ENCODE results near the gene TMOD4.
"Not testable (repeated sequence)": the region's sequence is repeated elsewhere in the genome, so short reads cannot be mapped to it uniquely, and the experiment has no call there.

Gene TMOD4

DNA sequence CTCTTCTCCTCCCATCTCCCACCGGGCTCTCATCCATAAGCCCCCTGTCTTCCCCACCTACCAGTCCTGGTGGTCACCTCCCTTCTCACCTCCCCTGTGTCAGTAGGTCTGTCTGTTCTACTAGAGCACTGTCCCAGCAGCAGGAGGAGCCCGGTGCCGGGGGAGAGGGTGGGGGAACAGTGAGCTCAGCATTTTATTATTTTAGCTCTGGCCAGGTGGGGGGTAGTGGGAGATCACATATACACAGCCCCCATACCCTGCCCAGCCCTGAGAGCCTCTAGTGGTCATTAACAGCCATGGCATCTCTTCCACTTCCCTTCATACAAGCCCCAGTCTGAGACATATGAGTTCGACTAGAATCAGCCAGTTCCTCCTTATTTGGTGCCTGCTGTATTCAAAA, at the start of gene TMOD4:
TMOD4 (minus strand) TSS at position 119 of the 400 bp plus-strand sequence. CDS start 1,106 bp downstream, outside the sequence.
- DNase-seq (ENCODE audit: low read depth in 1 of 2, low spot score in 1 of 2): no peak

DNA sequence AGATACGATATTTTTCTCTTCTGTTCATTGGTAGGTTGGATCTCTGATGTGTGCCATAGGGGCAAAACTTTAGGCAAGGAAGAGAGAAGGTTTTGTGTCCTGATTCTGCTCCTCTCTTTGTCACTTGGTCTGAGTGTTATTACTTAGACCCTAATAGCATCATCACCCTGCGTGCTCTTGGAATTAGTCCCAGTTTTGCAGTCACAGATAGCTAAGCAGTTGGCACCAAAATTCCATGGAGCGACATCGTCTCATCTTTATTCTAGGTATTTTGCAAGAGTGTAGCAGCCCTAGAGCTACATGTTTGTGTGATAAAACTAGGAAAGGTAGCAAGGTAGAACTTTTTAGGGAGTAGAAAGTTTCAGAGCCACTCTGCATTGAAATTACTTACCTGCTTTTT, 46.3 kb upstream of the TMOD4 start:
- DNase-seq (ENCODE audit: low read depth in 1 of 2, low spot score in 1 of 2): no peak

DNA sequence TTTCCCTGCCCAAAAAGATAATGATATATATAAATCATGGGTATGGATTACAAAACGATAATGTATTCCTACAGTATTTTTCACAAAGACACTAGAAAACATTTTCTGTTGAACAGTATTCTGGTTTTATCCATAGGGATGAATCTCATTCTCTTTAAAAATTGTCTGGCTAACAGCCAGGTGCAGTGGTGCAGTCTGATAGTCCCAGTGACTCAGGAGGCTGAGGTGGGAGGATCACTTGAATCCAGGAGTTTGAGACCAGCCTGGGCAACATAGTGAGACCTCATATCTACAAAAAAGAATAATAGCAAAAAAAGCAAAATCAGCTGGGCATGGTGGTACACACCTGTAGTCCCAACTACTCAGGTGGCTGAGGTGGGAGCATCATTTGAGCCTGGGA, 45.8 kb upstream of the TMOD4 start:
- no peak for DNase-seq (ENCODE audit: low read depth in 1 of 2, low spot score in 1 of 2)

DNA sequence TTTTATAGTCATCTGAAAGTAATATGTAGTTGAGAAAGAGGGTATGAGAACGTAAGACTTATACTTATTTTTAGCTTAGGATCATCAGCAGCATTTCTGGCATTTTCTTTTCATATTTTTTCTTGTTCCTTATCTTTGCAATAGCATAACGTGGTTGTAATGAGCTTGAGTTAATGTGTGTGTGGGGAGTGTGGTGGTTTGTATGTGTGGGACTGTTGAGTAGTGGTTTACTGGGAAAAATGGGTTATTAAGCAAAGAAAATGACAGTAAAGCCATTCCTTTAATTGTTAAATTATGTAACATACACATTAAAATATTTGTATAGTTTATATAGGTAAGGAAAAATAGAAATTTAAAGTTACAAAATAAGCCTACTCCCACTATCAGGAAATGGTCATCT, 37.8 kb upstream of the TMOD4 start:
- no peak for DNase-seq (ENCODE audit: low read depth in 1 of 2, low spot score in 1 of 2)

DNA sequence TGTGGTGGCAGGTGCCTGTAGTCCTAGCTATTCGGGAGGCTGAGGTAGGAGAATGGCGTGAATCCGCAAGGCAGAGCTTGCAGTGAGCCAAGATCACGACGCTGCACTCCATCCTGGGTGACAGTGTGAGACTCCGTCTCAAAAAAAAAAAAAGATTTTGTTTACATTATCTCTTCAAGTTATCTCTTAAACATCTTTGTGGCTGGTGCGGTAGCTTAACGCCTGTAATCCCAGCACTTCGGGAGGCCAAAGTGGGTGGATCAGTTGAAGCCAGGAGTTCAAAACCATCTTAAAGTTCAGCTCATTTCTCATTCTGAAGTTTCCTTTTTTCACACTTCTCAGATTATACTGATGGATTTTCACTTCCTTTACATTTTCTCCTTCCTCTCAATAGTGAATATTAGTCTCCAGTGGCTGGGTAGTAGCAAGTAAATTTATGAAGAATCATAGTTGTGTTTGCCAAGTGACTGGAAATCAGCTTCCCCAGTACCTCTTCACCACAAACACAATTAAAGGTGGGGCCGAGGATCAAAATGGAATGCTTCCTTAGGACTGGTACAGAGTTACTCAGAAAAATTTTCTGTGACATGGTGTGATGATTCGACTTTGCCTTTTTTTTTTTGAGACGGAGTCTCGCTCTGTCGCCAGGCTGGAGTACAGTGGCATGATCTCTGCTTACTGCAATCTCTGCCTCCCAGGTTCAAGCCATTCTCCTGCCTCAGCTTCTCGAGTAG, 36.4 kb upstream of the TMOD4 start:
- DNase-seq (ENCODE audit: low read depth in 1 of 2, low spot score in 1 of 2): no peak

DNA sequence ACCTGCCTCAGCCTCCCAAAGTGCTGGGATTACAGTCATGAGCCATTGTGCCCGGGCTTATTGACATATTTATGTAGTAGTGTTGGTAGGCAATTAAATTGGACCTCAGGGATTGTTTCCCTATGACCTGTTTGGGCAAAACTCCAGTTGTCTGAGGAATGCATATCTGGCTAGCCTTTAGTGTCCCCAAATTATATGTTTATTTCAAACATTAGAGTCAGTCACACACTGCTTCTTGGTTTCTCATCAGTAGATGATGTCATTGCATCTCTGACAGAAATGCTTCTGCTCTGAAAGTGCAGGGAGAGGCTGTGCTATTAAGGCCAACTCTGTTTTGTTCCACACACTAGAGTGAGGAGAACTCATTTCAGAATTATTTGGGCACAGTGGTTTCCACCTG, 35.0 kb upstream of the TMOD4 start:
- DNase-seq (ENCODE audit: low read depth in 1 of 2, low spot score in 1 of 2): no peak

DNA sequence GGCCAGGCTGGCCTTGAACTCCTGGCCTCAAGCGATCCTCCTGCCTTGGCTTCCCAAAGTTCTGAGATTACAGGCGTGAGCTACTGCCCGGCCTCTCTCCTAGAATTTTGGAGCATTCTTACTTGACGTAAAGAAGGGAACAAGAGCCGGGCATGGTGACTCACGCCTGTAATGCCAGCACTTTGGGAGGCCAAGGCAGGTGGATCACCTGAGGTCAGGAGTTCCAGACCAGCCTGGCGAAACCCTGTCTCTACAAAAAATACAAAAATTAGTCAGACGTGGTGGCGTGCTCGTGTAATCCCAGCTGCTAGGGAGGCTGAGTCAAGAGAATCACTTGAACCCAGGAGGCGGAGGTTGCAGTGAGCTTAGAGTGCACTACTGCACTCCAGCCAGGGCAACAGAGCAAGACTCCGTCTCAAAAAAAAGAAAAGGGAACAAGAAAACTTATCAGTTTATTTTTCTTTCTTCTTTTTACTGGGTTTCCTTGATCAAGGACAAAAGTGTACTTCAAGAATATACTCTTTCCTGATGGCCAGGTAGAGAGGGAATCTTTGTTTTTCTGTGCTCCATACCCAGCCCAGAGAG, 29.7 kb upstream of the TMOD4 start:
- not testable (repeated sequence) for DNase-seq (ENCODE audit: low read depth in 1 of 2, low spot score in 1 of 2)

DNA sequence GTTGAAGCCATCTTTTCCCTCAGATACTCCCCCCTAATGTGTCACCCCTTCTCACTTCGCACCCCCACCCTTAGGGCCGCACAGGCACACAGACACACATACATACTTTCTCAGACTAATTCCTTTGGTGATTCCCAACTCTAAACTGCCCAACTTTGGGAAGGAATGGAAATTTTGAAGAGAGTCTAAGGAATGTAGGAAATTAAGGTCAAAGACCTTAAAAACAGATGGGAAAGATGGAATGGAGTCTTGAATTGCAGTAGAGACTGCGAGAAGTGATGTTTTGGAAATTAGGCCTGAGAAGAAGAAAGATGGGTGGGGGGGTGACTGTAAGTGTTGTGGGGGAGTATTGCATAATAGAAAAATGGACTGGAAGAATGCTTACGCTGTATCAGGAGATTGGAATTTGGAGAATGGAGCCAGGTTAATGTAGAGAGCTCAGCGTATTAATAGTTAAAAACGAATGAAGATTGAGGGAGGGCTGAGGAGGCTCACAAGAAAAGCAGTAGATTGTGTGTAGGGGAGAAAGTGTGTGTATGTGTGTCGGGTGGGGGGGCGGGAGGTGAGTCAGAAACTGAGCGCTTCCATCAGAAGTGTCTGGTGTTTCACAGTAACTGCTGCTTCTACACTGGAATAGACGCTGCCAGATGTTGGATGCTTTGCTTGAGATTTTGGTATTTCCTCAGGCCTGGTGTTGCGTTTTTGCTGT, 24.2 kb upstream of the TMOD4 start:
- DNase-seq (ENCODE audit: low read depth in 1 of 2, low spot score in 1 of 2): no peak

DNA sequence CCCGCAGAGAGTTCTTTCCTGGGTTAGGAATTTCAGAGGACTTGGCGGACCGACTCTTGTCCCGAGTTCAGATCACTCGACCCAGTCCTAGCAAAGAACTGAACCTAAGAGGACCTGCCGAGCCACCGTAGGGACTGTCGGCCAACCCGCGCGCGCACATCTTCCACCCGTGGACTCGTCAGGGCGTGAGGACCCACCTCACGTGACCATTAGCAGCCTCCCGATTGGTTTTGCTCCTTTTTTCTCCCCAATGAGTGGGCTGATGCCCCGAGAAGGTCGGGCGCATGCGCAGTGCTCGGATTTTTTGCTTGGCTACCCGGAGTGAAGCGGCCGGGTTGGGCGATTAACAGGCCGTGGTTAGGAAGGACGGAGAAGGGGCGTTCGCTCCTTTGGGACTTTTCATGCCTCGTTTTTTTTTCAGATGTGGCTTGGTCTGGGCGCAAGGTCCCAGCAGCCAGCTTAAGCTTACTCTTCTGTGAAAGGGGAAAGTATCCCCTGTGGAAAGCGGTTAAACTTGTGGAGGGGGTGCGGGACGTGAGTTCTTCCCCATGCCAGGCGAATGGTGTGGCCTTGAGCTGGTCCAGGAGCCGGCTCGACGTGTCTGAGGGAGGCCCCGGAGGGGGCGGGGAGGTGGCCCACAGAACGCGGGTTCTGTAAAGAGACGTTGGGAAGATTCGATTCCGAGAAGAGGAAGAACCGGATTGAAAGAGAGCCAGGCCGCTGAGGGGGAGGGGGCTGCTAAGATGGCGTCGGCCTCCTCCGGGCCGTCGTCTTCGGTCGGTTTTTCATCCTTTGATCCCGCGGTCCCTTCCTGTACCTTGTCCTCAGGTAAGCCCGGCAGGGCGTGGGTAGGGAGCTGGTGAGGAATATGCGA, 22.7 kb upstream of the TMOD4 start, which contains the start of gene PIP5K1A:
PIP5K1A (plus strand) TSS at position 299 of the 874 bp plus-strand sequence; CDS start at position 744, 445 bp downstream.
- DNase-seq (ENCODE audit: low read depth in 1 of 2, low spot score in 1 of 2): peak; percentile 97

DNA sequence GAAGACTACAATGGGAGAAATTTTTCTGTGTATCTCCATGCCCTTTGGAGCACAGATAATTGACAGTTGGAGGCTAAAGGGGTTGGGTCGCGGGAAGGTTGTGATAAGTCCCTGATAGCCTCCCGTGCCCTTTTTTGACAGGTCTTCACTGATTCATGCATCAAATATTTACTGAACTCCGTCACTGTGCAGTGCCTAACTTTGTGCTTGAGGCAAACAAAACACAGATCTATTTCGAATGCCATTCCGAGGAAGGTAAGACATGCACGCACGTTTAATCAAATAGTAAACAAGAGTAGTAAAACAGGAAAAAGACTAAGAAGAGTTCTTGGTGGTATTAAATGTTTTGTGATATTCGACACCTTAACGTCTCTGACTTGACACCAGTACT, 22.1 kb upstream of the TMOD4 start:
- no peak for DNase-seq (ENCODE audit: low read depth in 1 of 2, low spot score in 1 of 2)

DNA sequence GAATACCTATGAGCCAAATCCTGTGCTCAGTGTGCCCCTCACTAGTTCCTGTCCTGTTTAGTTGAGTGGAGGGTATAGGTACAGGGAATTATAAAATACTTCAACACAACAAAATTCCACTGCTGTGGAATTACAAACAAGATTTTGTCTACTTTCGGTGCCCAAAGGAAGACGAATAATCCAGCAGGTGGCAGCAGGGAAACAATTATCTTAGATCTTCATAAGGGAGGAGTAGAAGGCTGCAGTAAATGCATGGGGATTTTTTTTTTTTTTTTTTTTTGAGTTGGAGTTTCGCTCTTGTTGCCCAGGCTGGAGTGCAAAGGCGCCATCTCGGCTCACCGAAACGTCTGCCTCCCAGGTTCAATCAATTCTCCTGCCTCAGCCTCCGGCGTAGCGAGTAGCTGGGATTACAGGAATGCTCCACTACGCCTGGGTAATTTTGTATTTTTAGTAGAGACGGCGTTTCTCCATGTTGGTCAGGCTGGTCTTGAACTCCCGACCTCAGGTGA, 20.6 kb upstream of the TMOD4 start:
- no peak for DNase-seq (ENCODE audit: low read depth in 1 of 2, low spot score in 1 of 2)

DNA sequence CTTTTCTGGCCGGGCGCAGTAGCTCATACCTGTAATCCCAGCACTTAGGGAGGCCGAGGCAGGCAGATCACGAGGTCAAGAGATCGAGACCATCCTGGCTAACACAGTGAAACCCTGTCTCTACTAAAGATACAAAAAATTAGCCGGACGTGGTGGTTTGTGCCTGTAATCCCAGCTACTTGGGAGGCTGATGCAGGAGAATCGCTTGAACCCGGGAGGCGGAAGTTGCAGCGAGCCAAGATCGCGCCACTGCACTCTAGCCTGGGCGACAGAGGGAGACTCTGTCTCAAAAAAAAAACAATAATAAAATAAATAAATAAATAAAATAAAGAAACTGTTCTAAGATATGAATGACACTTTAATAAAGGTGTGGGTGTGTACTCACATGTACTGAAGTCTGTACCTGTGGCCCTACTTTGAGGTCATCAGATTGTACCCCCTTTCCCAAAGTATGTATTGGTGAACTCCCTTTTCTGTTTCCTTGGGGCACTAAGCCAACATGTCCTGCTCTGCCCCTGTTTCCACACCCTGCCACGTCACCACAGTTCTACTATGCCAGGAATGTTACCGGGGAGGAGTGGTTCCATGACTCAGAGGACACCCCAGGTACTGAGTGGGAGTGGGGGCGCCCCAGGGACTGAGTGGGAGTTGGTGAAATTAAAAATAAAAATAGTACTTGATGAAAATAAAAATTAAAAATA, 19.3 kb upstream of the TMOD4 start:
- DNase-seq (ENCODE audit: low read depth in 1 of 2, low spot score in 1 of 2): not testable (repeated sequence)

DNA sequence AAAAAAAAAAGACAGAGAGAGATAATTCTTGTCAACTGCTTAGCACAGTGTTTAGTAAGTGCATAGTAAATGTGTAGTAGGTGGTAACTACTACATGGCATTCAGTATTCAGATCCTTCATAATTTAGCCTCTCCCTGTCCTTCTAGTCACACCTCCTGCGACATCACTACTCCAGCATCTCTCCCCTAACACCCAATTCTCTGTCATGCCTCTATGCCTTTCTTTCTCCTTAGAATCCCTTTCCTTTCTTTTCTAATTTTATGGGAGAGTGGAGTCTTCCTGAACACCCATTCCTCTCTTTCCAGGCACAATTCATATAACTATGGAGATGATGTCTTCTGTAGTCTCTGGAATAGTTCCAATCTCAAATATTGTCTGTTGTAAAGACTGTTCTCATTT, 18.1 kb upstream of the TMOD4 start:
- no peak for DNase-seq (ENCODE audit: low read depth in 1 of 2, low spot score in 1 of 2)

DNA sequence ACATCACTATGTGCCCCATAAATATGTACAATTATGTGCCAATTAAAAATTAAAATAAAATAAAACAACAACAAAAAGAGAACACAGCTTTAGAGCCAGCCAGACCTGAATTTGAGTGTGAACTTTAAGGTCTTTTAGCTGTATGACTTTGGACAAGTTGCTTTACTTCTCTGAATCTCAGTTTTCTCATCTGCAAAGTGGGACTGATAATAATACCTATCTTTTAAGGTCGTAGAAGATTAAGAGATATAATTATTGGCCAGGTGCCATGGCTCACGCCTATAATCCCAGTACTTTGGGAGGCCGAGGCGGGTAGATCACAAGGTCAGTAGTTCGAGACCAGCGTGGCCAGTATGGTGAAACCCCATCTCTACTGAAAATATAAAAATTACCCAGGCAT, 17.5 kb upstream of the TMOD4 start:
- no peak for DNase-seq (ENCODE audit: low read depth in 1 of 2, low spot score in 1 of 2)

DNA sequence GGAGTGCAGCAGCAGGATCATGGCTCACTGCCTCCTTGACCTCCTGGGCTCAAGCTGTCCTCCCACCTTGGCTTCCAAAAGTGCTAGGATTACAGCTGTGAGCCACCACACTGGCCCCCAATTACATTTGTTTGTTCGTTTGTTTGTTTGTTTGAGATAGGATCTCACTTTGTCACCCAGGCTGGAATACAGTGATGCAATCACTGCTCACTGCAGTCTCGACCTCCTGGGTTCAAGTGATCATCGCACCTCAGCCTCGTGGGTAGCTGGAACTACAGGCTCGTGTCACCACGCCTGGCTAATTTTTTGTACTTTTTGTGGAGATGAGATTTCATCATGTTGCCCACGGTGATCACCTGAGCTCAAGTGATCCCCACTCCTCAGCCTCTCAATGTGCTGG, 16.3 kb upstream of the TMOD4 start:
- no peak for DNase-seq (ENCODE audit: low read depth in 1 of 2, low spot score in 1 of 2)

DNA sequence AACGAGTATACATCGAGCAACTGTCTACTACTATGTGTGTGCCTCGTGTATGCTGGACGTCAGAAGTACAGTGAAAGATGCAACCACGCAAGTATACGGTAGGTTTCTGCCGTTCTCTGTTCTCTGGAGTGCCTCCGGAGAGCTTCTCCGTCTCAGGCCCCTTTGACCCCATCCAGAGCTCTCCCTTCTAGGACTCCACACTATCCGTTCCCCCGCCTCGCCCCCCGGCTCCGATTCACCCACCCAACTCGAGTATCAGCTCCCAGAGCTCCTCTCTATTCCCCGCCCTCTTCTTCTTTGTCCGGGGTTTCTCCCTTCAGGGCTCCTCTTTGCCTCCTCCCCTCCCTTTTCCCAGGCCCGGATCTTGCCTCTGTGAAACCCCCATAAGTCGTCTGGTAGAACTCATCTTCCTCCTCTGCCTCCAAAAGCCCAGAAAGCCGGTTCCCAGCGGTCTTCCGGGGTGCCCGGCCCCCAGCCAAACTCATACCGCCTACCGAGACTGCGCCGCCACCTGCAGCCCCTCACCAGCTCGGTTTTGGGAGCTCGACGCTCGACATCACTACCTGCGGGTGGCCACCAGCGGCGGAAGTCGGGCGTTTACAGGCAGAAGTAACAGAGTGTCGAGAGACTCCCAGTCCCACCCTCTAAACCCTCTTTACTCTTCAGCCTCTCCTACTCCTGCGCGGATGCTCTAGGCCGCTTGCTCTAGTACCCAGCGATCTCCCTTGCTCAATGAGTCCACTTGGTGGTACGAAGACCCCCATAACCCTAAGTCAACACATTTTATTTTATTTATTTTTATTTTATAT, 14.1 kb upstream of the TMOD4 start, which contains the start of gene VPS72:
VPS72 (minus strand) TSS at position 561 of the 809 bp plus-strand sequence; CDS start at position 485, 76 bp downstream.
- peak; percentile 64 to 73 for DNase-seq (ENCODE audit: low read depth in 1 of 2, low spot score in 1 of 2)

DNA sequence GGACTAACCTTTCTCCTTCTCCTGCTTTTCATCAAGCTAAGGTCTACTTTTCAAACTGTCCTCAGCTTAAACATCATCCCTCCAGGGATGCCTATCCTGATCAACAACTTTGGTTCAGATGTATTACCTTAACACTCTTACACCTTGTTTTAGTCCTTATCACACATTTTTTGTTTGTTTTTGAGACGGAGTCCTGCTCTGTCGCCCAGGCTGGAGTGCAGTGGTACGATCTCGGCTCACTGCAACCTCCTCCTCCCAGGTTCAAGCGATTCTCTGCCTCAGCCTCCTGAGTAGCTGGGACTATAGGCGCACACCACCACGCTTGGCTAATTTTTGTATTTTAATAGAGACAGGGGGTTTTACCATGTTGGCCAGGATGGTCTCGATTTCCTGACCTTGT, 12.9 kb upstream of the TMOD4 start:
- DNase-seq (ENCODE audit: low read depth in 1 of 2, low spot score in 1 of 2): not testable (repeated sequence)

DNA sequence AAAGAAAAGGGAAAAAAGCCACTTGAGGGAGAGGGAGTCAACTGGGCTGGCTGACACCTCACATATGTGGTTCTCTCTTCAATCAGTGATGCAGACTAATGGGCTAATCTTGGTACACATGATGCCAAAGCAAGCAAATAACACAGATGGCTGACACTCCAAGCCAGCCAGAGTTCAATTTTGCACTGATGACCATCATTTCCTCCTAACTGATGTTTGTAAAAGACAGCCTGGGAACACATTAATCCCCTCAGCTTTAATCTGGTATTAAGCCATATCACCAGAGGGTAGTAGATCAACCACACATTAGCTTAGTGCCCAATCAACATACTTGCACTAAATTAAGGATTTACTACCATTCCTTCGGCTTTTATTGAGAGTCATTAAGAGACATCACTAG, 11.4 kb upstream of the TMOD4 start:
- DNase-seq (ENCODE audit: low read depth in 1 of 2, low spot score in 1 of 2): no peak

DNA sequence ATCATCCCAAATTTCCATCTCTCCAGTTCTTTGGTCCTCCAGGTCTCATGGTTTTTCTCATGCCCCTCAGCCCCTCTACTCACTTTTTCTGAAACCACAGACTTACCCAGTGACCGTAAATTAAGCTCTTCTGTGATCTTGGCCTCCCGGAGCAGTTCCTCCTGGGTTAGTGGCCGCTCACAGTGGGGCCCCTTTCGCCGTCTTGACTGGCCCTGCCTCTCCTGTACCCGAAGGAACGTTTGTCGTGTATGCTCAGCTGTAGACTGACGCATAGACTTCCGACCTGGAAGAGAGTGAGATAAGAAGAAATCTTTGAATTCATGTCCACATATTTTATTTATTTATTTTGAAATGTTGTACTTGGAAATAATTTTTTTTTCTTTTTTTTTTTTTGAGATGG, 8.4 kb upstream of the TMOD4 start:
- no peak for DNase-seq (ENCODE audit: low read depth in 1 of 2, low spot score in 1 of 2)
